Cardiac atrium fibroblast (primary cell): ENCODE data around the gene SPRR1B. TPM values are rescaled to one million over a fixed set of nuclear protein-coding genes. Genes with fewer than 3 reads are reported as not detected.

Experiments
- total RNA-seq: library from RNA; depleted of rRNA; stranded (reverse); fragments of >200 nt; gene quantifications from 2 replicates; pipeline ENCODE4 v1.2.3, GENCODE V29; 2015

Gene SPRR1B, protein sequence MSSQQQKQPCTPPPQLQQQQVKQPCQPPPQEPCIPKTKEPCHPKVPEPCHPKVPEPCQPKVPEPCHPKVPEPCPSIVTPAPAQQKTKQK
- not detected in 2 replicates for total RNA-seq

DNA sequence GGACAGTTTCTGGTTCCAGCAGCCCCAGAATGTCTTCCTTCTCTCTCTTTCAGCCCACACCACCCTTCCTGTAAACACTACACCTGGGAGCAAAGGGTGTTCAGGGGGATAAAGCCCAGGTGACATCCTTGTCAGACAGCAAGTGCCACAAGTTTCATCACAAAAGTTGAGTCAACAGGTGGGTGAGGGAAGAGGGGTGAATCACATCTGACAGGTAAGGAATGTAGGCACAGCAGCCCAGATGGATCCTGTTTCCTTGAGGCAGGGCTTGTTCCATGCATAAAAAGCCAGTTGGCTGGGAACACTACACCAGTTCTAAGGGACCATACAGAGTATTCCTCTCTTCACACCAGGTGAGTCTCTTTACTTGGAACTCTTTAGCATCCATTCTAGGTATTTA lies at the start of gene SPRR1B:
Gene SPRR1B (plus strand): TSS at position 309 of the 400 bp plus-strand sequence. CDS start 1,143 bp downstream, outside the sequence.

GRCh38 chr1:152983743-152984142 lies 47.3 kb upstream of the SPRR1B start, which contains the start of gene SPRR1A:
Gene SPRR1A (plus strand): TSS chr1:152984081. CDS start chr1:152985231, 1,150 bp downstream.

DNA sequence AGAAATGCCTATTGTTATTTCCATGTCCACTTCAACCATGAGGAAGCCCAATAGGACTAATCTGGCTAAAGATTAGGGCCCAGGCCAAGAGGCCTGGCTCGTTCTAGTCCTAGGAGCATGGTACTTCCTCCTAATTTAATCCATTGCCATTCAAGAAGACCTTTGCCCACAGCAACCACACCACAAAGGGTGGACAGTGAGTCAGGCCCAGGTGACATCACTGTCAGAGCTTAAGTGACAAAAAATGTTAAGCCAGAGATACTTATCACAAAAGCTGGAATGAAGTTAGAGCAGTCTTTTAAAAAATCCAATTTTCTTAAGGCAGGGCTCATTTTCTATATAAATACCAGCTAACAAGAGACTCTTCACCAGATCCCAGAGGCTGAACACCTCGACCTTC lies 29.6 kb upstream of the SPRR1B start, which contains the start of gene SPRR3:
Gene SPRR3 (plus strand): TSS at position 368 of the 400 bp plus-strand sequence. CDS start 1,272 bp downstream, outside the sequence.

GRCh38 chr1:153040950-153041631 lies 10.1 kb downstream of the SPRR1B start, which contains the start of gene SPRR2D:
Gene SPRR2D (minus strand): TSS chr1:153041120. CDS start chr1:153040346, 774 bp downstream.

DNA sequence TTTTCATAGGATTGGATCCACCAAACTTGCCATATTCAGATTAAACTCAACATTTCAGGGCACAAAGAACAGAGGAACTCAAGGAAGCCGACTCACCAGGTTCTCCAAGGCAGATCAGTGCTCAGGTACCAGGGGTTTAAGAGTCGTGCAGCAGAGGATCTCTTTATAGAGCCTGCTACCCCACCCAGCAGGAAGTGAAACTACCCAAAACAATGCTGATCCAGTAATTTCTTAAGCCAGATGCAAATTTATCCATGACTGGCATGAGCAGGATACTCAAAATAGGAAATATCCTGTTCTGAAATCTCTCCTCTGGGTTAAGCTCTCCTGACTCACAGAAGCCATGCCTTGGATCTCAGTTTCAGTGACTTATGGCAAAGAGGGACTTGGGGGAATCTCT lies 26.4 kb downstream of the SPRR1B start, which contains the start of gene SPRR2A:
Gene SPRR2A (minus strand): TSS at position 138 of the 400 bp plus-strand sequence. CDS start 777 bp downstream, outside the sequence.

GRCh38 chr1:153071511-153071910 lies 40.5 kb downstream of the SPRR1B start, which contains the start of gene SPRR2B:
Gene SPRR2B (minus strand): TSS chr1:153071611. CDS start chr1:153070839, 772 bp downstream.

Other genes with a start within 250 kb of the SPRR1B start
- gene LCE1E, start 244.9 kb upstream of the SPRR1B start, total RNA-seq = not detected in 2 replicates
- not detected in 2 replicates for gene LCE1D, start 234.5 kb upstream of the SPRR1B start, total RNA-seq
- gene LCE1C, start 224.6 kb upstream of the SPRR1B start, total RNA-seq = not detected in 2 replicates
- not detected in 2 replicates for gene LCE1B, start 219.2 kb upstream of the SPRR1B start, total RNA-seq
- not detected in 2 replicates for gene LCE1A, start 203.7 kb upstream of the SPRR1B start, total RNA-seq
- gene LCE6A, start 188.3 kb upstream of the SPRR1B start, total RNA-seq = not detected in 2 replicates
- not detected in 2 replicates for gene LCE7A, start 171.2 kb upstream of the SPRR1B start, total RNA-seq
- not detected in 2 replicates for gene SMCP, start 152.9 kb upstream of the SPRR1B start, total RNA-seq
- not detected in 2 replicates for gene IVL, start 122.7 kb upstream of the SPRR1B start, total RNA-seq
- gene SPRR5, start 84.0 kb upstream of the SPRR1B start, total RNA-seq = not detected in 2 replicates
- gene SPRR4, start 60.6 kb upstream of the SPRR1B start, total RNA-seq = not detected in 2 replicates
- gene SPRR1A, start 47.1 kb upstream of the SPRR1B start, total RNA-seq = not detected in 2 replicates
- not detected in 2 replicates for gene SPRR3, start 29.5 kb upstream of the SPRR1B start, total RNA-seq
- not detected in 2 replicates for gene SPRR2D, start 9.9 kb downstream of the SPRR1B start, total RNA-seq
- not detected in 2 replicates for gene SPRR2A, start 26.3 kb downstream of the SPRR1B start, total RNA-seq
- gene SPRR2B, start 40.4 kb downstream of the SPRR1B start, total RNA-seq = not detected in 2 replicates
- gene SPRR2E, start 63.3 kb downstream of the SPRR1B start, total RNA-seq = not detected in 2 replicates
- gene SPRR2F, start 82.3 kb downstream of the SPRR1B start, total RNA-seq = not detected in 2 replicates
- not detected in 2 replicates for gene SPRR2G, start 119.7 kb downstream of the SPRR1B start, total RNA-seq
- gene LELP1, start 172.2 kb downstream of the SPRR1B start, total RNA-seq = not detected in 2 replicates
- gene PRR9, start 186.4 kb downstream of the SPRR1B start, total RNA-seq = not detected in 2 replicates
- not detected in 2 replicates for gene LORICRIN, start 228.5 kb downstream of the SPRR1B start, total RNA-seq